Fibroblast of pulmonary artery (primary cell): Measurements from ENCODE around the gene TOM1L2.
"Not testable (repeated sequence)": the region's sequence is repeated elsewhere in the genome, so short reads cannot be mapped to it uniquely, and the experiment has no call there.

Experiments
- DNase-seq: peaks from one replicate; pipeline ENCODE4 v3.0.0-alpha.2; 2010; ENCODE audit warnings: low read depth
- H3K4me3 ChIP-seq: replicated peaks from 2 replicates; pipeline ENCODE4 v1.5.1; 2011; ENCODE audit warnings: low read depth, mild to moderate bottlenecking, control low read depth, low read length, moderate library complexity
- CTCF ChIP-seq: IDR thresholded peaks from 2 replicates; pipeline ENCODE4 v1.5.1; 2011; ENCODE audit warnings: mild to moderate bottlenecking, control low read depth, low read length, inconsistent platforms; ENCODE audit errors: missing control alignments

Gene TOM1L2

DNA sequence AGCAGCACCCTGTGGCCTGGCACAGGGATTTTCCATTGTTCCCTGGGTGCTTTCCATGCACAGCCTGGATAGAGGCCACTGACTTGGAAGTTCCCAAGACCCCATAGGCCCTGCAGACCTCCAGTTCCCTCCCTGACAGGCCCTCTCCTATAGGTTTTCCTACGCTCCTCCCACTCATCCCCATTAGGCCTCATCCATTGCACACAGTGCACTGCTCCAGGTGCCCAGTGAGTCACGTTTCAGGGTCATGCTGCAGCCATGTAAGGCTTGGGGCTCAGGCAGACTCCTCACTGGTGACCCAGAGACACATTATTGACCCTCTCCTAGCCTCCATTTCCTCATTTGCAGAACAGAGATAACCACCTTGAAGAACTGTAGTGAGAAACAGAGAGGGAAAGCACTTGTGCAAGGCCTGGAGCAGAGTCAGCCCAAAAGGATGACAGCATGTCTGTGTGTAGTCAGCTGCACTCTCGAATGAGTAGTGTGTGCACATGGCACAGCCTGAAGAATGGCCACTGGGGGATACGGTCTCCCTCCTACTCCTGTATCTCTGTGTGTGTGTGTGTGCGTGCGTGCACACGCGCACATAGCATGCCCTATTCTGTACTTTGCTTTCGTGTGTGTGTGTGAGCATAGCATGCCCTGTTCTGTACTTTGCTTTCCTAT, 27.3 kb upstream of the TOM1L2 start:
- H3K4me3 ChIP-seq, result no peak overlapping the region
- no peak for TF ChIP-seq CTCF
- no peak for DNase-seq

- no peak for DNase-seq
- H3K4me3 ChIP-seq, result no peak overlapping the region
- no peak for TF ChIP-seq CTCF
Measured at GRCh38 chr17:17998934-17999333, 26.7 kb upstream of the TOM1L2 start.

DNA sequence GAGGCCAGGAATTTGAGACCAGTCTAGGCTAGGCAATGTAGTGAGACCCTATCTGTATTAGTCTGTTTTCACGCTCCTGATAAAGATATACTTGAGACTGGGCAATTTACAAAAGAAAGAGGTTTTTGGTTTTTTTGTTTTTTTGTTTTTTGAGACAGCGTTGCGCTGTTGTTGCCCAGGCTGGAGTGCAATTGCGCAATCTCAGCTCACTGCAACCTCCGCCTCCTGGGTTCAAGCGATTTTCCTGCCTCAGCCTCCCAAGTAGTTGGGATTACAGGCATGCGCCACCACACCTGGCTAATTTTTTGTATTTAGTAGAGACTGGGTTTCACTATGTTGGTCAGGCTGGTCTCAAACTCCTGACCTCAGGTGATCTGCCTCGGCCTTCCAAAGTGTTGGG, 23.7 kb upstream of the TOM1L2 start:
- DNase-seq, H3K4me3 ChIP-seq: not testable (repeated sequence)

DNA sequence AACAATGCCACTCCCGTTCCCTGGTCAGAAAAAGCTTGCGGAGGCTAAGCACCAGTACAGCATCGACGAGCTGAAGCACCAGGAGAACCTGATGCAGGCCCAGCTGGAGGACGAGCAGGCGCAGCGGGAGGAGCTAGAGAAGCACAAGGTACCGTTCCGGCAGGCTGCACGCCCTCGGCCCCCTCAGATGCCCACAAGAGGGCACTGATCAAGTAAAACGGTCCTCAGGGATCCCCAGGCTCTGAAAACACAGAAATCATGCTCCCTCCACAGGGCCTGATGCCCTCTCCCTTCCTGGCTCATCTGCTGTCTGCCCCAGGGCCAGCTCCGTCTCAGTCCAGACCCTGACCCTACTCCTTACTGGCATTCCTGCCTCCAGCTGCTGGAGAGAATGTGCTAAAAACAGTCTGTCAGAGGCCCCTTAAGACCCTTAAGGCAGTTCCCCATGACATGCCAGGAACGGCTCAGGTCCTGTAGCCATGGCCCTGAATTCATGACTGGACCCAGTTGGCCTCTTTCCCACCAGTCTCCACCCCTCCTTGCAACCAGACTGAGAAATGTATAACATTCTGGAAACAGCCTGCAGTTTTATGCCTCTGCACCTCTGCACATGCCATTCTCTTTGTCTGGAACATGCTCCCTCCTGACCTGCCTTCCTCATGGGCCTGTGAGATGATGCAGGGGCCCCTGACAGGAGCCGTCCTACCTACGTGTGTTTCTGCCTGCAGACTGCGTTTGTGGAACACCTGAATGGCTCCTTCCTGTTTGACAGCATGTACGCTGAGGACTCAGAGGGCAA, 22.3 kb upstream of the TOM1L2 start:
- no peak overlapping the region for H3K4me3 ChIP-seq
- peak; percentile 33 for DNase-seq
- TF ChIP-seq CTCF, result peak; percentile 39

GRCh38 chr17:17993852-17994251, 21.7 kb upstream of the TOM1L2 start:
- DNase-seq, result no peak
- no peak overlapping the region for H3K4me3 ChIP-seq
- TF ChIP-seq CTCF, result no peak

DNA sequence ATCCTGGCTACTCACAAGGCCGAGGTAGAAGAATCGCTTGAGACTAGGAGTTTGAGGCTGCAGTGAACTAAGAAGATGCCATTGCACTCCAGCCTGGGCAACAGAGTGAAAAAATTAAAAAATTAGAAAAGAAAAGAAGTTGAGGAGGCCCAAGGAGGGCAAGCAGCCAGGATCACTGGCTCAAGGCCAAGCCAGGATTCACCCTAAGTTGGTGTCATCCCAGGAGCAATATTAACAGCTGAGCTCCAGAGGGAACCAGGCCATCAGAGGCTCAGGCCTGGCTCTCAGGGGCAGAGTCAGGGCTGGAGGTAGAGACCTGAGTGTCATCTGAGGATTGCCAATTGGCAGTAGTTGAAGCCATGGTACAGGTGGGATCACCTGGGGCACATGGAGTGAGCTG, 21.2 kb upstream of the TOM1L2 start:
- no peak for DNase-seq
- TF ChIP-seq CTCF, result no peak

GRCh38 chr17:17990282-17990681, 18.1 kb upstream of the TOM1L2 start:
- no peak overlapping the region for H3K4me3 ChIP-seq
- no peak for DNase-seq
- no peak for TF ChIP-seq CTCF

More for the DNA sequence above, 21.2 kb upstream of the TOM1L2 start:
- H3K4me3 ChIP-seq, result no peak overlapping the region
